GM20431 (cell line): Measurements from ENCODE around the gene NLRP10.

Experiments used
- in situ Hi-C: fragments of 300-500 bp; cut with MseI, MboI; formaldehyde crosslinking; loops from one replicate; pipeline ENCODE4 v1.15.0; 2020; ENCODE audit warnings: low sequenced_read_pairs; ENCODE audit not compliant: unreplicated experiment

Gene NLRP10

GRCh38 chr11:7965386-7965785 is at the start of gene NLRP10:
TSS of gene NLRP10 (minus strand) at chr11:7965447. CDS start at chr11:7963495, 1,952 bp downstream.
- in situ Hi-C loops, result no loop called here

- in situ Hi-C loops, result no loop called here
These were observed 48.6 kb upstream of the NLRP10 start for GRCh38 chr11:8013833-8014232.

- in situ Hi-C loops, result no loop called here
These were observed 46.8 kb upstream of the NLRP10 start for GRCh38 chr11:8011981-8012444.

- in situ Hi-C loops, result no loop called here
These were observed 46.1 kb upstream of the NLRP10 start for GRCh38 chr11:8011371-8011770.

- in situ Hi-C loops, result no loop called here
These were observed 44.6 kb upstream of the NLRP10 start for GRCh38 chr11:8009856-8010255.

GRCh38 chr11:8008212-8008611 is 43.0 kb upstream of the NLRP10 start:
- in situ Hi-C loops, result no loop called here

- in situ Hi-C loops, result no loop called here
These were observed 41.2 kb upstream of the NLRP10 start for GRCh38 chr11:8006349-8006977.

GRCh38 chr11:8005556-8005955 is 40.3 kb upstream of the NLRP10 start:
- in situ Hi-C loops, result no loop called here

- in situ Hi-C loops, result no loop called here
These were observed 38.8 kb upstream of the NLRP10 start for GRCh38 chr11:8004008-8004407.

GRCh38 chr11:8003187-8003586 is 37.9 kb upstream of the NLRP10 start:
- in situ Hi-C loops, result no loop called here

- in situ Hi-C loops, result no loop called here
These were observed 37.4 kb upstream of the NLRP10 start for GRCh38 chr11:8002676-8003075.

- in situ Hi-C loops, result no loop called here
These were observed 35.1 kb upstream of the NLRP10 start for GRCh38 chr11:8000390-8000789.

GRCh38 chr11:7999795-8000194 is 34.5 kb upstream of the NLRP10 start:
- in situ Hi-C loops, result no loop called here

- in situ Hi-C loops, result no loop called here
These were observed 29.5 kb upstream of the NLRP10 start for GRCh38 chr11:7994581-7995278.

GRCh38 chr11:7987560-7987883 is 22.3 kb upstream of the NLRP10 start:
- in situ Hi-C loops, result loop anchor here (10.0 kb wide), 1 partner anchor 93 kb away; no protein-coding TSS in a partner anchor

GRCh38 chr11:7986768-7987559 is 21.7 kb upstream of the NLRP10 start, which contains the start of gene EIF3F:
TSS of gene EIF3F (plus strand) at chr11:7987337. CDS start at chr11:7987353, 16 bp downstream.
- in situ Hi-C loops, result loop anchor here (10.0 kb wide), 1 partner anchor 92 kb away; no protein-coding TSS in a partner anchor

- in situ Hi-C loops, result loop anchor here (10.0 kb wide), 1 partner anchor 89 kb away; no protein-coding TSS in a partner anchor
These were observed 18.8 kb upstream of the NLRP10 start for GRCh38 chr11:7983832-7984590.

- in situ Hi-C loops, result loop anchor here (10.0 kb wide), 1 partner anchor 88 kb away; no protein-coding TSS in a partner anchor
These were observed 17.4 kb upstream of the NLRP10 start for GRCh38 chr11:7982582-7983119.

- in situ Hi-C loops, result loop anchor here (10.0 kb wide), 1 partner anchor 87 kb away; no protein-coding TSS in a partner anchor
These were observed 16.4 kb upstream of the NLRP10 start for GRCh38 chr11:7981619-7982157.
